ENCODE measurements around the gene SCFD2. TPM values are rescaled to one million over a fixed set of nuclear protein-coding genes. Genes with fewer than 3 reads are reported as not detected.

SCFD2 gene
- total and polyA plus RNA-seq, 2 of the 8 experiments (the other 6 are each of a cell fraction or from before 2014, with no cell fraction given) = 6.2 to 10.2 TPM

- no peak for FAIRE-seq
- Histone ChIP-seq H2AK5ac (ENCODE audit: low read depth, low read length) (no peak overlapping the region), H3K56ac (replicated peaks; ENCODE audit: insufficient read length, low read depth, low read length) (no peak overlapping the region), H3K4ac (replicated peaks; ENCODE audit: insufficient read length, low read depth, low read length) (no peak overlapping the region), H2BK20ac (ENCODE audit: low read length) (no peak overlapping the region), H4K20me1 (replicated peaks in 1 of 2; ENCODE audit: control insufficient read depth in 1 of 2, insufficient read depth in 2 of 2, low read length in 2 of 2) (no peaks in the 10 kb centered on the region), H3K4me1 (replicated peaks in 1 of 4; ENCODE audit: control insufficient read depth in 3 of 4, insufficient read depth in 4 of 4, low read length in 3 of 4) (no peaks in the 10 kb centered on the region; a peak in 1 of 7 replicates), H2BK5ac (ENCODE audit: low read depth, low read length) (no peak overlapping the region), H2BK15ac (ENCODE audit: low read length) (no peak overlapping the region), H3K14ac (ENCODE audit: insufficient read length) (no peak overlapping the region), H3K23me2 (ENCODE audit: low read depth, low read length) (no peaks in the 10 kb centered on the region), H3K36me3 (ENCODE audit: control insufficient read depth in 2 of 4, insufficient read depth in 4 of 4, low read length in 3 of 4) (no peaks in the 10 kb centered on the region), H4K91ac (replicated peaks; ENCODE audit: insufficient read length, low read length) (no peak overlapping the region), H3K18ac (ENCODE audit: extremely low read depth, low read length) (no peak overlapping the region), H3K4me2 (ENCODE audit: insufficient read depth in 1 of 2, low read depth in 2 of 2, low read length in 2 of 2) (no peak overlapping the region), H2BK12ac (ENCODE audit: low read depth, low read length) (no peak overlapping the region), H3K9ac (replicated peaks in 1 of 4; ENCODE audit: extremely low read depth in 1 of 4, low read depth in 3 of 4, low read length in 3 of 4) (no peak overlapping the region), H3K4me3 (ENCODE audit: extremely low read depth in 1 of 4, insufficient read depth in 2 of 4, low read depth in 3 of 4, low read length in 4 of 4) (no peak overlapping the region), H3K79me2 (ENCODE audit: control insufficient read depth in 1 of 2, insufficient read depth in 2 of 2, low read length in 2 of 2) (no peaks in the 10 kb centered on the region), H3K79me1 (ENCODE audit: low read depth, low read length) (no peaks in the 10 kb centered on the region), H3K27ac (ENCODE audit: low read depth, low read length) (no peak overlapping the region), H2BK120ac (replicated peaks; ENCODE audit: low read depth, low read length) (no peak overlapping the region), H4K8ac (ENCODE audit: extremely low read depth, insufficient read depth, low read length) (no peak overlapping the region), H3K27me3 (replicated peaks in 1 of 4; ENCODE audit: control insufficient read depth in 3 of 4, extremely low read depth in 1 of 4, insufficient read depth in 3 of 4, low read length in 3 of 4) (no peaks in the 10 kb centered on the region), H4K5ac (ENCODE audit: insufficient read length, low read depth, low read length) (no peak overlapping the region), H2AFZ (ENCODE audit: low read length) (no peak overlapping the region), H3K9me3 (ENCODE audit: insufficient read depth in 2 of 2, low read depth in 1 of 2, low read length in 1 of 2) (no peaks in the 10 kb centered on the region), H3K23ac (ENCODE audit: insufficient read length) (no peak overlapping the region)
- CTCF ChIA-PET (ENCODE audit: partially characterized antibody) = interaction anchor here (1.1 to 1.4 kb wide), 3 partner anchors 11 to 23 kb away, joined by 3 to 4 read pairs (median 4); no protein-coding TSS in a partner anchor
- no peak for DNase-seq (ENCODE audit: low read depth in 1 of 2, low spot score in 2 of 2)
- POLR2A ChIA-PET (ENCODE audit: partially characterized antibody) = no interaction called here
- WGBS, 2 experiments (ENCODE audit: extremely low coverage in 1 of 2, insufficient coverage in 1 of 2, insufficient read length in 1 of 2, insufficient replicate concordance in 2 of 2, low coverage in 1 of 2, low lambda C conversion rate in 2 of 2, missing lambda C conversion rate in 1 of 2) = 95% methylated on average over 4 of the region's 4 CpGs; no CpG with 5 or more reads in 1 of the 2 experiments
Measured at GRCh38 chr4:53132132-53132891, 233.5 kb downstream of the SCFD2 start.

Measured in H1 (cell line).